B cell (primary cell): ENCODE results near the gene ACYP1. TPM values are rescaled to one million over a fixed set of nuclear protein-coding genes. Genes with fewer than 3 reads are reported as not detected.

Experiments
- ATAC-seq: fragments of 200-7000 bp; cut with Tn5 transposase; one replicate; pipeline ENCODE4 v1.10.0; 2021; ENCODE audit warnings: low read depth, mild to moderate bottlenecking, moderate number of reproducible peaks, moderate library complexity
- CTCF ChIA-PET: fragments of 350-600 bp; sonication (Branson Sonifier 250); formaldehyde crosslinking; loops from one replicate; lab custom pipeline; 2021; ENCODE audit warnings: antibody characterized with exemption, inconsistent platforms; lab: Charles Lee
- POLR2A ChIA-PET: fragments of 350-600 bp; sonication (Branson Sonifier 250); formaldehyde crosslinking; loops from one replicate; lab custom pipeline; 2021; ENCODE audit warnings: antibody characterized with exemption; lab: Charles Lee
- DNase-seq: peaks from one replicate; pipeline ENCODE4 v3.0.0; 2013
- H2AFZ ChIP-seq: 2 replicates; pipeline ENCODE4 v1.6.1; 2012; ENCODE audit warnings: mild to moderate bottlenecking, low read depth, low read length; ENCODE audit not compliant: insufficient read depth, poor library complexity, severe bottlenecking
- H3K27ac ChIP-seq, 2 donors: 1 replicate in 1 of 2; 2 replicates in 1 of 2; pipeline ENCODE4 v1.5.1; 2012 to 2013; ENCODE audit warnings: low read length in 2 of 2, mild to moderate bottlenecking in 2 of 2, moderate library complexity in 1 of 2
- H3K27me3 ChIP-seq, 4 experiments: fragments of 200-600 bp in 1 of 4; sonication (generic) in 1 of 4; replicated peaks in 1 of 4; 1 replicate in 2 of 4; 2 replicates in 2 of 4; pipeline versions ENCODE4 v1.6.1 to v1.7.0; 2013 to 2016; ENCODE audit warnings: low read length in 3 of 4, mild to moderate bottlenecking in 2 of 4, mixed read lengths in 1 of 4, moderate library complexity in 1 of 4; ENCODE audit not compliant: insufficient read depth in 4 of 4, control insufficient read depth in 3 of 4; ENCODE audit errors: control extremely low read depth in 1 of 4
- H3K36me3 ChIP-seq, 2 experiments: replicated peaks in 1 of 2; 1 replicate in 1 of 2; 2 replicates in 1 of 2; pipeline versions ENCODE4 v1.6.1 to v1.7.1; 2013; ENCODE audit warnings: low read length in 1 of 2; ENCODE audit not compliant: insufficient read depth in 2 of 2, control insufficient read depth in 1 of 2; ENCODE audit errors: control extremely low read depth in 1 of 2, extremely low read depth in 1 of 2
- H3K4me1 ChIP-seq, 2 donors: fragments of 200-600 bp in 1 of 2; sonication (generic) in 1 of 2; 1 replicate in 1 of 2; 2 replicates in 1 of 2; pipeline versions ENCODE4 v1.5.1 to v1.6.1; 2013 to 2017; ENCODE audit warnings: low read length in 2 of 2; ENCODE audit not compliant: control insufficient read depth in 2 of 2, insufficient read depth in 2 of 2
- H3K4me2 ChIP-seq: replicated peaks from 2 replicates; pipeline ENCODE3; 2012; ENCODE audit warnings: mild to moderate bottlenecking, low read depth, low read length; ENCODE audit not compliant: poor library complexity, severe bottlenecking
- H3K4me3 ChIP-seq, 5 experiments: fragments of 200-600 bp in 1 of 5; sonication (generic) in 1 of 5; 1 replicate in 3 of 5; 2 replicates in 2 of 5; pipeline versions ENCODE4 v1.5.1 to v1.7.0; 2011 to 2016; ENCODE audit warnings: low read length in 4 of 5, mild to moderate bottlenecking in 4 of 5, low read depth in 2 of 5, control low read depth in 1 of 5, moderate library complexity in 1 of 5; ENCODE audit not compliant: insufficient read depth in 1 of 5; ENCODE audit errors: control extremely low read depth in 1 of 5, extremely low read depth in 1 of 5
- H3K79me2 ChIP-seq: fragments of 200-600 bp; sonication (generic); one replicate; pipeline ENCODE4 v1.6.0; 2016; ENCODE audit warnings: low read length; ENCODE audit not compliant: control insufficient read depth, insufficient read depth
- H3K9ac ChIP-seq: fragments of 200-600 bp; sonication (generic); 2 replicates; pipeline ENCODE4 v1.6.1; 2017; ENCODE audit warnings: mild to moderate bottlenecking, low read length, moderate library complexity
- H3K9me3 ChIP-seq, 3 donors: one replicate each; pipeline versions ENCODE4 v1.6.1 to v1.7.1; 2013; ENCODE audit warnings: low read length in 2 of 3; ENCODE audit not compliant: control insufficient read depth in 2 of 3, insufficient read depth in 1 of 3; ENCODE audit errors: control extremely low read depth in 1 of 3
- H4K20me1 ChIP-seq: 2 replicates; pipeline ENCODE4 v1.6.0; 2012; ENCODE audit warnings: mild to moderate bottlenecking, low read length; ENCODE audit not compliant: insufficient read depth, control insufficient read depth, poor library complexity, severe bottlenecking
- H3K27ac Mint-ChIP-seq: one replicate; pipeline ENCODE4 v1.8.0; 2021; ENCODE audit warnings: mixed read lengths
- H3K27me3 Mint-ChIP-seq: one replicate; pipeline ENCODE4 v1.8.0; 2021; ENCODE audit warnings: mixed read lengths
- H3K4me1 Mint-ChIP-seq: one replicate; pipeline ENCODE4 v1.8.0; 2021; ENCODE audit warnings: mixed read lengths
- H3K4me3 Mint-ChIP-seq: one replicate; pipeline ENCODE4 v1.8.0; 2021; ENCODE audit warnings: mixed read lengths
- H3K9me3 Mint-ChIP-seq: one replicate; pipeline ENCODE4 v1.8.0; 2022; ENCODE audit warnings: mixed read lengths; ENCODE audit not compliant: insufficient read depth
- EZH2 ChIP-seq: IDR thresholded peaks from 2 replicates; pipeline ENCODE4 v1.6.1; 2012; ENCODE audit warnings: borderline replicate concordance, low read depth, mild to moderate bottlenecking, moderate library complexity, low read length; ENCODE audit not compliant: insufficient read depth, poor library complexity, severe bottlenecking
- WGBS: methylation state at CpG from one replicate; pipeline ENCODE4 v1.1.5; 2013; ENCODE audit warnings: missing lambda C conversion rate; ENCODE audit not compliant: insufficient coverage; 5-methylcytosine and 5-hydroxymethylcytosine counted together
- intact Hi-C: fragments of 100-400 bp; cut with micrococcal nuclease; formaldehyde crosslinking; loops from one replicate; pipeline ENCODE4 v1.10.0; 2022
- polyA plus RNA-seq: library from polyadenylated mRNA; depleted of rRNA; stranded (reverse); fragments of >200 nt; gene quantifications from 2 replicates; pipeline ENCODE4 v1.2.3, GENCODE V29; 2012
- total RNA-seq, 2 donors: library from RNA; stranded (reverse); fragments of 120-200 nt in 1 of 2; gene quantifications; 1 replicate in 1 of 2; 2 replicates in 1 of 2; pipeline versions ENCODE4 v1.2.3 to v1.2.4, GENCODE V29; 2013 to 2022
- TF ChIP-seq, protein P1 (sequence below): fragments of 200-600 bp; IDR thresholded peaks from one replicate; pipeline ENCODE4 v1.8.0; 2022; ENCODE audit warnings: antibody characterized with exemption, mild to moderate bottlenecking

ACYP1 gene
- total and polyA plus RNA-seq, 2 donors (not counting 1 experiment from before 2014, with no cell fraction given), result 38.3 to 46.7 TPM

DNA sequence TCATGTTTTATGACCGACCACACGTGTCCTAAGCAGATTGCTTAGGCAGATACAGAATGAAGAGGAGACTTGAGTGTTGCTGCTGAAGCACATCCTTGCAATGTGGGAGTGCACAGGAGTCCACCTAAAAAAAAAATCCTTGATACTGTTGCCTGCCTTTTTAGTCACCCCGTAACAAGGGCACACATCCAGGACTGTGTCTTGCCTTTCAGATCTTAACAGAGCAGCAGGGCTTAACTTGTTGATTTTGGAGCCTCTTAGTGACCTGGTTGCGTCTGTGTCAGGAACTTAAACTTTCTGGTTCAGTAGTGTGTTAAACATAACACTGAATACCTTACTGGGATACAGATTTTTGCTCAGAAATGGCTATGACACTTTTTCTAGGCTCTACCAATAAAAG, 54.6 kb downstream of the ACYP1 start:
- H3K4me1 Mint-ChIP-seq, result peaks cover 11% of the 10 kb centered on the region
- H3K9me3 ChIP-seq, result no peaks in the 10 kb centered on the region
- H3K27me3 Mint-ChIP-seq, result no peaks in the 10 kb centered on the region
- peaks cover 2% of the 10 kb centered on the region for H3K79me2 ChIP-seq
- 100% methylated on average over 3 of the region's 4 CpGs for WGBS
- no peak overlapping the region for H2AFZ ChIP-seq
- H3K27ac Mint-ChIP-seq, result no peak overlapping the region
- no peak overlapping the region for H3K4me2 ChIP-seq
- no peak overlapping the region for H3K9ac ChIP-seq
- H3K4me1 ChIP-seq, result peaks cover under 1 to 2% of the 10 kb centered on the region in 2 donors
- ATAC-seq (no peak), DNase-seq (no peak)
- peaks cover 3 to 56% of the 10 kb centered on the region in 2 experiments for H3K36me3 ChIP-seq
- no peaks in the 10 kb centered on the region for H3K9me3 Mint-ChIP-seq
- no peak for TF ChIP-seq EZH2
- TF ChIP-seq, protein P1, sequence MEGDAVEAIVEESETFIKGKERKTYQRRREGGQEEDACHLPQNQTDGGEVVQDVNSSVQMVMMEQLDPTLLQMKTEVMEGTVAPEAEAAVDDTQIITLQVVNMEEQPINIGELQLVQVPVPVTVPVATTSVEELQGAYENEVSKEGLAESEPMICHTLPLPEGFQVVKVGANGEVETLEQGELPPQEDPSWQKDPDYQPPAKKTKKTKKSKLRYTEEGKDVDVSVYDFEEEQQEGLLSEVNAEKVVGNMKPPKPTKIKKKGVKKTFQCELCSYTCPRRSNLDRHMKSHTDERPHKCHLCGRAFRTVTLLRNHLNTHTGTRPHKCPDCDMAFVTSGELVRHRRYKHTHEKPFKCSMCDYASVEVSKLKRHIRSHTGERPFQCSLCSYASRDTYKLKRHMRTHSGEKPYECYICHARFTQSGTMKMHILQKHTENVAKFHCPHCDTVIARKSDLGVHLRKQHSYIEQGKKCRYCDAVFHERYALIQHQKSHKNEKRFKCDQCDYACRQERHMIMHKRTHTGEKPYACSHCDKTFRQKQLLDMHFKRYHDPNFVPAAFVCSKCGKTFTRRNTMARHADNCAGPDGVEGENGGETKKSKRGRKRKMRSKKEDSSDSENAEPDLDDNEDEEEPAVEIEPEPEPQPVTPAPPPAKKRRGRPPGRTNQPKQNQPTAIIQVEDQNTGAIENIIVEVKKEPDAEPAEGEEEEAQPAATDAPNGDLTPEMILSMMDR, result no peak
- ChIA-PET POLR2A (no interaction called here), CTCF (no interaction called here)
- H3K4me3 ChIP-seq, result no peak overlapping the region
- H3K27ac ChIP-seq, result no peak overlapping the region
- no peaks in the 10 kb centered on the region for H3K27me3 ChIP-seq
- intact Hi-C loops, result loop anchor here (10.0 kb wide), 1 partner anchor 1054 kb away; the partner anchor contains the start of genes COQ6 and FAM161B
- H3K4me3 Mint-ChIP-seq, result no peak overlapping the region
- no peaks in the 10 kb centered on the region for H4K20me1 ChIP-seq

DNA sequence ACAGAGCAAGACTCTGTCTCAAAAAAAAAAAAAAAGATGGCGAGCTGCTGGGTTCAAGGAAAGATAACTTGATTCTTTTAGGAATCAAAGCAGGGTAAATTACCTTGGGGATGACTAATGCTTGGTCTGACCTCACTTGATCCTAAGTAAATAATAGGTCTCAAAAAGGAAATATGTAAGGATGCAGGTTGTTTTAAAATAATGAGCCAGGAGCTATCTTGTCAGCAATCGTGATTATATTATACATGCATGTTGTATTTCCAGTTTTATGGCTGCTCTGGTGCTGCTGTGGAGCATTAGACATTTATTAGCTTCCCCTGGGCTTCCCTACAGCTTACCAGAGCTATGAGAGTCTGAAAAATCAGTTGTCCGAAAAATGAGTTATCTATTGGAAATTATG, 58.5 kb downstream of the ACYP1 start:
- ChIA-PET POLR2A (interaction anchor here (0.7 kb wide), 1 partner anchor 323 kb away, joined by 4 read pairs; no protein-coding TSS in a partner anchor), CTCF (interaction anchor here (1.3 kb wide), 1 partner anchor 100 kb away, joined by 3 read pairs; no protein-coding TSS in a partner anchor)
- no peak for DNase-seq
- H3K9ac ChIP-seq, result no peak overlapping the region
- 100% methylated on average over 2 of the region's 3 CpGs for WGBS
- ATAC-seq, result no peak
- H3K4me2 ChIP-seq, result no peak overlapping the region
- H3K79me2 ChIP-seq, result peaks cover 17% of the 10 kb centered on the region
- H3K4me3 ChIP-seq, result no peak overlapping the region
- H3K27me3 ChIP-seq, result no peaks in the 10 kb centered on the region
- Mint-ChIP-seq H3K4me1 (peaks cover 29% of the 10 kb centered on the region), H3K4me3 (no peak overlapping the region), H3K9me3 (no peaks in the 10 kb centered on the region), H3K27me3 (no peaks in the 10 kb centered on the region), H3K27ac (no peak overlapping the region)
- H3K9me3 ChIP-seq, result no peaks in the 10 kb centered on the region
- no peak overlapping the region for H3K27ac ChIP-seq
- H3K36me3 ChIP-seq, result peaks cover 3 to 48% of the 10 kb centered on the region in 2 experiments
- no peak for TF ChIP-seq EZH2
- TF ChIP-seq, protein P1, result no peak
- peaks cover 17 to 19% of the 10 kb centered on the region in 2 donors for H3K4me1 ChIP-seq
- no peaks in the 10 kb centered on the region for H4K20me1 ChIP-seq
- no peak overlapping the region for H2AFZ ChIP-seq
- intact Hi-C loops, result loop anchor here (10.0 kb wide), 1 partner anchor 1051 kb away; the partner anchor contains the start of genes COQ6 and FAM161B
